Activated naive CD4-positive, alpha-beta T cell treated with anti-CD3 and anti-CD28 coated beads, Interleukin-2, amount 50 U/mL, for 72 hours (primary cell): ENCODE data around the gene MBD3L5. TPM values are rescaled to one million over a fixed set of nuclear protein-coding genes. Genes with fewer than 3 reads are reported as not detected.
"Not testable (repeated sequence)": the region's sequence is repeated elsewhere in the genome, so short reads cannot be mapped to it uniquely, and the experiment has no call there.

Source experiments
- ATAC-seq, 2 donors: fragments of 150-1000 bp; cut with Tn5 transposase; 2 replicates each; pipeline ENCODE4 v1.10.0; 2021; ENCODE audit warnings: mild to moderate bottlenecking in 2 of 2, moderate library complexity in 2 of 2
- DNase-seq, 2 donors: peaks; one replicate each; pipeline ENCODE4 v3.0.0; 2021 to 2022; ENCODE audit warnings: low spot score in 2 of 2
- H3K27ac Mint-ChIP-seq, 2 donors: one replicate each; pipeline ENCODE4 v1.8.0; 2022; ENCODE audit warnings: mild to moderate bottlenecking in 2 of 2, mixed read lengths in 2 of 2
- H3K36me3 Mint-ChIP-seq, 2 donors: one replicate each; pipeline ENCODE4 v1.8.0; 2022; ENCODE audit warnings: mixed read lengths in 2 of 2
- H3K9me3 Mint-ChIP-seq, 2 donors: one replicate each; pipeline ENCODE4 v1.8.0; 2022; ENCODE audit warnings: mixed read lengths in 2 of 2
- total RNA-seq, 2 donors: library from RNA; stranded (reverse); gene quantifications; one replicate each; pipeline ENCODE4 v1.2.3, GENCODE V29; 2022

MBD3L5 gene
- not detected for total RNA-seq

GRCh38 chr19:7030278-7030677, at the start of gene MBD3L5:
Gene MBD3L5 (plus strand): TSS chr19:7030578. CDS start chr19:7030612, 34 bp downstream.
- H3K36me3 Mint-ChIP-seq, H3K27ac Mint-ChIP-seq, DNase-seq, H3K9me3 Mint-ChIP-seq, ATAC-seq: not testable (repeated sequence)

- H3K27ac Mint-ChIP-seq = no peak overlapping the region
- DNase-seq (no peak), ATAC-seq (peak in 1 of 2 donors; percentile 54)
- H3K9me3 Mint-ChIP-seq = peaks cover 9 to 20% of the 10 kb centered on the region in 2 donors
- H3K36me3 Mint-ChIP-seq = peaks cover 25 to 28% of the 10 kb centered on the region in 2 donors
Measured at GRCh38 chr19:6983448-6983847, 46.9 kb upstream of the MBD3L5 start.

- ATAC-seq (no peak), DNase-seq (no peak)
- Mint-ChIP-seq H3K9me3 (peaks cover 9 to 20% of the 10 kb centered on the region in 2 donors), H3K27ac (no peak overlapping the region), H3K36me3 (peaks cover 25 to 28% of the 10 kb centered on the region in 2 donors)
Measured at GRCh38 chr19:6987850-6988249, 42.5 kb upstream of the MBD3L5 start.

- ATAC-seq = no peak
- Mint-ChIP-seq H3K27ac (no peak overlapping the region), H3K36me3 (peaks cover 25 to 26% of the 10 kb centered on the region in 2 donors), H3K9me3 (peaks cover 6 to 20% of the 10 kb centered on the region in 2 donors)
- DNase-seq = no peak
Measured at GRCh38 chr19:6988257-6988656, 42.1 kb upstream of the MBD3L5 start.

- Mint-ChIP-seq H3K36me3 (peaks cover 20 to 26% of the 10 kb centered on the region in 2 donors), H3K27ac (no peak overlapping the region), H3K9me3 (peaks cover 10 to 11% of the 10 kb centered on the region in 2 donors)
- DNase-seq (no peak), ATAC-seq (peak in 1 of 2 donors; percentile 38)
Measured at GRCh38 chr19:6995054-6995453, 35.3 kb upstream of the MBD3L5 start.

GRCh38 chr19:6996810-6997209, 33.6 kb upstream of the MBD3L5 start:
- DNase-seq (no peak), ATAC-seq (no peak)
- H3K36me3 Mint-ChIP-seq = peaks cover 20 to 26% of the 10 kb centered on the region in 2 donors
- peaks cover 10 to 11% of the 10 kb centered on the region in 2 donors for H3K9me3 Mint-ChIP-seq
- H3K27ac Mint-ChIP-seq = peak overlapping the region in 1 of 2 donors; percentile 79

- H3K36me3 Mint-ChIP-seq = peaks cover 20 to 26% of the 10 kb centered on the region in 2 donors
- H3K9me3 Mint-ChIP-seq = peaks cover 10 to 11% of the 10 kb centered on the region in 2 donors
- DNase-seq = no peak
- peak overlapping the region; percentile 53 to 79 for H3K27ac Mint-ChIP-seq
- ATAC-seq = peak in 1 of 2 donors; percentile 26
Measured at GRCh38 chr19:6997679-6998445, 32.5 kb upstream of the MBD3L5 start.

- no peak for ATAC-seq
- no peak for DNase-seq
- Mint-ChIP-seq H3K9me3 (peaks cover 7% of the 10 kb centered on the region in 2 donors), H3K27ac (no peak overlapping the region), H3K36me3 (peaks cover 16 to 22% of the 10 kb centered on the region in 2 donors)
Measured at GRCh38 chr19:6999933-7000332, 30.4 kb upstream of the MBD3L5 start.

- Mint-ChIP-seq H3K27ac (no peak overlapping the region), H3K36me3 (peaks cover 12 to 18% of the 10 kb centered on the region in 2 donors), H3K9me3 (peaks cover 3% of the 10 kb centered on the region in 2 donors)
- ATAC-seq (no peak), DNase-seq (no peak)
Measured at GRCh38 chr19:7000333-7000732, 30.0 kb upstream of the MBD3L5 start.

GRCh38 chr19:7000816-7001215, 29.6 kb upstream of the MBD3L5 start:
- DNase-seq (no peak), ATAC-seq (no peak)
- Mint-ChIP-seq H3K9me3 (no peaks in the 10 kb centered on the region), H3K27ac (no peak overlapping the region), H3K36me3 (peaks cover 8 to 14% of the 10 kb centered on the region in 2 donors)

GRCh38 chr19:7004313-7004931, 26.0 kb upstream of the MBD3L5 start:
- DNase-seq = peak in 1 of 2 donors; percentile 47
- Mint-ChIP-seq H3K36me3 (no peaks in the 10 kb centered on the region), H3K9me3 (peaks cover 0 to 4% of the 10 kb centered on the region in 2 donors), H3K27ac (no peak overlapping the region)
- peak; percentile 59 to 67 for ATAC-seq

- DNase-seq (no peak), ATAC-seq (no peak)
- Mint-ChIP-seq H3K36me3 (peaks cover 0 to 3% of the 10 kb centered on the region in 2 donors), H3K9me3 (peaks cover 0 to 7% of the 10 kb centered on the region in 2 donors), H3K27ac (no peak overlapping the region)
Measured at GRCh38 chr19:7006135-7006704, 24.2 kb upstream of the MBD3L5 start.

GRCh38 chr19:7007859-7008258, 22.5 kb upstream of the MBD3L5 start:
- no peak for ATAC-seq
- Mint-ChIP-seq H3K9me3 (peaks cover 0 to 8% of the 10 kb centered on the region in 2 donors), H3K36me3 (peaks cover 0 to 6% of the 10 kb centered on the region in 2 donors), H3K27ac (no peak overlapping the region)
- DNase-seq = no peak

- Mint-ChIP-seq H3K27ac (peak overlapping the region in 1 of 2 donors; percentile 9), H3K36me3 (peaks cover 0 to 6% of the 10 kb centered on the region in 2 donors), H3K9me3 (peaks cover 0 to 8% of the 10 kb centered on the region in 2 donors)
- ATAC-seq = peak; percentile 84 to 90
- peak in 1 of 2 donors; percentile 3 for DNase-seq
Measured at GRCh38 chr19:7010722-7011593, 19.4 kb upstream of the MBD3L5 start.

GRCh38 chr19:7013678-7014077, 16.7 kb upstream of the MBD3L5 start:
- Mint-ChIP-seq H3K9me3 (peaks cover 0 to 4% of the 10 kb centered on the region in 2 donors), H3K36me3 (peaks cover 0 to 6% of the 10 kb centered on the region in 2 donors), H3K27ac (no peak overlapping the region)
- ATAC-seq (peak; percentile 51 to 70), DNase-seq (peak in 1 of 2 donors; percentile 6)

GRCh38 chr19:7018828-7019227, 11.6 kb upstream of the MBD3L5 start:
- Mint-ChIP-seq H3K36me3 (no peaks in the 10 kb centered on the region), H3K27ac (no peak overlapping the region), H3K9me3 (no peaks in the 10 kb centered on the region)
- DNase-seq (no peak), ATAC-seq (no peak)
